HG02840 (cell line): ENCODE measurements around the gene KNTC1.
"Not testable (repeated sequence)": the region's sequence is repeated elsewhere in the genome, so short reads cannot be mapped to it uniquely, and the experiment has no call there.

Experiments
- ATAC-seq: cut with Tn5 transposase; IDR thresholded peaks from one replicate; pipeline ENCODE4 v1.9.1; 2021; ENCODE audit warnings: mild to moderate bottlenecking, moderate library complexity, moderate number of reproducible peaks; ENCODE audit not compliant: unreplicated experiment, low FRiP score

The KNTC1 gene

GRCh38 chr12:122614839-122615238 lies 87.8 kb downstream of the KNTC1 start:
- ATAC-seq: no peak

GRCh38 chr12:122615780-122616179 lies 88.7 kb downstream of the KNTC1 start:
- ATAC-seq: no peak

- no peak for ATAC-seq
These were observed 108.4 kb downstream of the KNTC1 start for GRCh38 chr12:122635471-122635870.

GRCh38 chr12:122643207-122643805 lies 116.3 kb downstream of the KNTC1 start:
- ATAC-seq: no peak

- ATAC-seq: peak; percentile 70
These were observed 119.6 kb downstream of the KNTC1 start for GRCh38 chr12:122646517-122647217.

GRCh38 chr12:122651520-122652224 lies 124.6 kb downstream of the KNTC1 start:
- no peak for ATAC-seq

GRCh38 chr12:122653291-122653690 lies 126.2 kb downstream of the KNTC1 start:
- not testable (repeated sequence) for ATAC-seq

- no peak for ATAC-seq
These were observed 129.2 kb downstream of the KNTC1 start for GRCh38 chr12:122656298-122656697.

- ATAC-seq: no peak
These were observed 132.5 kb downstream of the KNTC1 start for GRCh38 chr12:122659579-122659978.

GRCh38 chr12:122661246-122661645 lies 134.2 kb downstream of the KNTC1 start:
- no peak for ATAC-seq

- ATAC-seq: no peak
These were observed 134.9 kb downstream of the KNTC1 start for GRCh38 chr12:122661938-122662337.

GRCh38 chr12:122665349-122665748 lies 138.3 kb downstream of the KNTC1 start:
- ATAC-seq: no peak

GRCh38 chr12:122665759-122666158 lies 138.7 kb downstream of the KNTC1 start:
- ATAC-seq: no peak

GRCh38 chr12:122668268-122668667 lies 141.2 kb downstream of the KNTC1 start:
- ATAC-seq: no peak

- no peak for ATAC-seq
These were observed 142.5 kb downstream of the KNTC1 start for GRCh38 chr12:122669397-122670070.

- ATAC-seq: no peak
These were observed 145.5 kb downstream of the KNTC1 start for GRCh38 chr12:122672515-122672914.
